CD14-positive monocyte (primary cell): ENCODE data around the gene ZEB1. TPM values are rescaled to one million over a fixed set of nuclear protein-coding genes. Genes with fewer than 3 reads are reported as not detected.
"Not testable (repeated sequence)": the region's sequence is repeated elsewhere in the genome, so short reads cannot be mapped to it uniquely, and the experiment has no call there.

Source experiments
- DNase-seq, 3 donors: peaks; one replicate each; pipeline ENCODE4 v3.0.0-alpha.2; 2011 to 2022
- H2AFZ ChIP-seq: 2 replicates; pipeline ENCODE4 v1.6.0; 2012; ENCODE audit warnings: mild to moderate bottlenecking, low read depth, low read length, inconsistent platforms; ENCODE audit not compliant: insufficient read depth, poor library complexity, severe bottlenecking
- H3K27ac ChIP-seq, 2 donors: 1 replicate in 1 of 2; 2 replicates in 1 of 2; pipeline ENCODE4 v1.5.1; 2012 to 2013; ENCODE audit warnings: low read length in 2 of 2, control low read depth in 1 of 2, inconsistent platforms in 1 of 2, low read depth in 1 of 2, mild to moderate bottlenecking in 1 of 2
- H3K27me3 ChIP-seq, 2 donors: one replicate each; pipeline versions ENCODE4 v1.6.0 to v1.6.1; 2011 to 2013; ENCODE audit warnings: low read length in 2 of 2; ENCODE audit not compliant: control insufficient read depth in 2 of 2, insufficient read depth in 2 of 2
- H3K36me3 ChIP-seq, 2 donors: replicated peaks in 1 of 2; 1 replicate in 1 of 2; 2 replicates in 1 of 2; pipeline versions ENCODE4 v1.5.1 to v1.6.1; 2012 to 2013; ENCODE audit warnings: low read length in 2 of 2, control low read depth in 1 of 2, inconsistent platforms in 1 of 2, mild to moderate bottlenecking in 1 of 2; ENCODE audit not compliant: insufficient read depth in 2 of 2, control insufficient read depth in 1 of 2
- H3K4me1 ChIP-seq, 2 donors: 1 replicate in 1 of 2; 2 replicates in 1 of 2; pipeline versions ENCODE4 v1.5.1 to v1.6.1; 2012 to 2013; ENCODE audit warnings: low read length in 2 of 2, control low read depth in 1 of 2, inconsistent platforms in 1 of 2, mild to moderate bottlenecking in 1 of 2, moderate library complexity in 1 of 2; ENCODE audit not compliant: insufficient read depth in 2 of 2, control insufficient read depth in 1 of 2
- H3K4me2 ChIP-seq: replicated peaks from 2 replicates; pipeline ENCODE3; 2012; ENCODE audit warnings: low read length, moderate library complexity, mild to moderate bottlenecking; ENCODE audit not compliant: poor library complexity, severe bottlenecking; ENCODE audit errors: extremely low read depth
- H3K4me3 ChIP-seq, 3 experiments: fragments of 200-600 bp in 1 of 3; sonication (generic) in 1 of 3; replicated peaks in 1 of 3; 1 replicate in 2 of 3; 2 replicates in 1 of 3; pipeline ENCODE4 v1.5.1; 2011 to 2013; ENCODE audit warnings: low read length in 3 of 3, mild to moderate bottlenecking in 3 of 3, control low read depth in 2 of 3, low read depth in 2 of 3, inconsistent platforms in 1 of 3, moderate library complexity in 1 of 3
- H3K79me2 ChIP-seq: 2 replicates; pipeline ENCODE4 v1.6.0; 2012; ENCODE audit warnings: mild to moderate bottlenecking, control low read depth, inconsistent platforms, low read length, moderate library complexity; ENCODE audit not compliant: insufficient read depth
- H3K9ac ChIP-seq: 2 replicates; pipeline ENCODE4 v1.6.0; 2017; ENCODE audit warnings: low read length, mild to moderate bottlenecking; ENCODE audit not compliant: insufficient read depth, poor library complexity, severe bottlenecking
- H3K9me3 ChIP-seq, 2 donors: replicated peaks in 1 of 2; 1 replicate in 1 of 2; 2 replicates in 1 of 2; pipeline versions ENCODE4 v1.5.1 to v1.6.1; 2012 to 2013; ENCODE audit warnings: low read length in 2 of 2, control low read depth in 1 of 2; ENCODE audit not compliant: control insufficient read depth in 1 of 2, insufficient read depth in 1 of 2
- H4K20me1 ChIP-seq: 2 replicates; pipeline ENCODE4 v1.6.0; 2012; ENCODE audit warnings: mild to moderate bottlenecking, low read length, control low read depth, moderate library complexity; ENCODE audit not compliant: insufficient read depth
- H3K27ac Mint-ChIP-seq, 7 donors: one replicate each; pipeline ENCODE4 v1.8.0; 2020; ENCODE audit warnings: mild to moderate bottlenecking in 7 of 7, mixed read lengths in 7 of 7, moderate library complexity in 6 of 7, inconsistent platforms in 2 of 7
- H3K27me3 Mint-ChIP-seq, 3 donors: one replicate each; pipeline ENCODE4 v1.8.0; 2021 to 2022; ENCODE audit warnings: low read depth in 3 of 3, mild to moderate bottlenecking in 3 of 3, mixed read lengths in 3 of 3, moderate library complexity in 3 of 3, inconsistent platforms in 1 of 3
- H3K36me3 Mint-ChIP-seq, 2 donors: one replicate each; pipeline ENCODE4 v1.8.0; 2020; ENCODE audit warnings: mixed read lengths in 2 of 2, inconsistent platforms in 1 of 2, mild to moderate bottlenecking in 1 of 2
- H3K4me1 Mint-ChIP-seq: one replicate; pipeline ENCODE4 v1.8.0; 2020; ENCODE audit warnings: mild to moderate bottlenecking, mixed read lengths
- H3K4me3 Mint-ChIP-seq, 2 donors: one replicate each; pipeline ENCODE4 v1.8.0; 2020; ENCODE audit warnings: mild to moderate bottlenecking in 2 of 2, mixed read lengths in 2 of 2, moderate library complexity in 1 of 2
- H3K9me3 Mint-ChIP-seq, 7 donors: one replicate each; pipeline ENCODE4 v1.8.0; 2020 to 2022; ENCODE audit warnings: mixed read lengths in 7 of 7, mild to moderate bottlenecking in 6 of 7, moderate library complexity in 6 of 7, inconsistent platforms in 2 of 7
- CTCF ChIP-seq: fragments of 200-600 bp; IDR thresholded peaks from one replicate; pipeline ENCODE4 v1.8.0; 2022; ENCODE audit warnings: antibody characterized with exemption, mild to moderate bottlenecking
- WGBS: methylation state at CpG from one replicate; pipeline ENCODE4 v1.1.5; 2013; ENCODE audit warnings: missing lambda C conversion rate; ENCODE audit not compliant: insufficient coverage; 5-methylcytosine and 5-hydroxymethylcytosine counted together
- intact Hi-C, 2 donors: fragments of 100-400 bp; cut with micrococcal nuclease; formaldehyde crosslinking; loops; one replicate each; pipeline versions ENCODE4 v1.15.0 to v1.15.1; 2023
- polyA plus RNA-seq, 3 donors: library from polyadenylated mRNA; depleted of rRNA in 1 of 3; unstranded in 2 of 3; stranded (reverse) in 1 of 3; fragments of 300-500 nt in 2 of 3; fragments of >200 nt in 1 of 3; fragmentation: Illumina TruSeq in 2 of 3; gene quantifications; 1 replicate in 2 of 3; 2 replicates in 1 of 3; pipeline ENCODE4 v1.2.3, GENCODE V29; 2012 to 2021

The ZEB1 gene
- polyA plus RNA-seq, 3 donors = 0.13 to 0.20 TPM; not detected in 1

GRCh38 chr10:31554556-31554955, 235.5 kb downstream of the ZEB1 start:
- intact Hi-C loops = no loop called here
- Histone ChIP-seq H3K9ac (no peak overlapping the region), H3K27ac (no peak overlapping the region), H3K79me2 (no peaks in the 10 kb centered on the region), H3K4me3 (no peak overlapping the region), H3K27me3 (no peaks in the 10 kb centered on the region), H3K4me1 (peaks cover 7 to 10% of the 10 kb centered on the region in 2 donors), H3K4me2 (no peak overlapping the region), H3K36me3 (no peaks in the 10 kb centered on the region), H4K20me1 (no peaks in the 10 kb centered on the region), H2AFZ (no peak overlapping the region), H3K9me3 (peaks cover 14 to 33% of the 10 kb centered on the region in 2 donors)
- DNase-seq = no peak
- Mint-ChIP-seq H3K36me3 (peaks cover 0 to under 1% of the 10 kb centered on the region in 2 donors), H3K27ac (no peak overlapping the region), H3K27me3 (no peaks in the 10 kb centered on the region), H3K9me3 (peaks cover 23 to 45% (median 36%) of the 10 kb centered on the region in 7 donors), H3K4me1 (peaks cover 8% of the 10 kb centered on the region), H3K4me3 (no peak overlapping the region)
- WGBS = no CpG with 5 or more reads among the region's 2 CpGs
- no peak for TF ChIP-seq CTCF

GRCh38 chr10:31557854-31558253, 238.8 kb downstream of the ZEB1 start:
- H2AFZ ChIP-seq = no peak overlapping the region
- peaks cover 14 to 38% of the 10 kb centered on the region in 2 donors for H3K9me3 ChIP-seq
- no peaks in the 10 kb centered on the region for H3K36me3 ChIP-seq
- no CpG with 5 or more reads among the region's 1 CpG for WGBS
- no peaks in the 10 kb centered on the region for H3K4me1 ChIP-seq
- no peak overlapping the region for H3K4me3 ChIP-seq
- no peak for DNase-seq
- intact Hi-C loops = no loop called here
- no peaks in the 10 kb centered on the region for H3K27me3 Mint-ChIP-seq
- no peak overlapping the region for H3K9ac ChIP-seq
- no peaks in the 10 kb centered on the region for H3K79me2 ChIP-seq
- no peaks in the 10 kb centered on the region for H3K36me3 Mint-ChIP-seq
- H4K20me1 ChIP-seq = no peaks in the 10 kb centered on the region
- H3K27ac ChIP-seq = no peak overlapping the region
- H3K4me2 ChIP-seq = no peak overlapping the region
- no peak overlapping the region for H3K27ac Mint-ChIP-seq
- no peak for TF ChIP-seq CTCF
- H3K27me3 ChIP-seq = no peaks in the 10 kb centered on the region
- H3K4me1 Mint-ChIP-seq = no peaks in the 10 kb centered on the region
- H3K9me3 Mint-ChIP-seq = peaks cover 23 to 47% (median 32%) of the 10 kb centered on the region in 7 donors
- H3K4me3 Mint-ChIP-seq = no peak overlapping the region

DNA sequence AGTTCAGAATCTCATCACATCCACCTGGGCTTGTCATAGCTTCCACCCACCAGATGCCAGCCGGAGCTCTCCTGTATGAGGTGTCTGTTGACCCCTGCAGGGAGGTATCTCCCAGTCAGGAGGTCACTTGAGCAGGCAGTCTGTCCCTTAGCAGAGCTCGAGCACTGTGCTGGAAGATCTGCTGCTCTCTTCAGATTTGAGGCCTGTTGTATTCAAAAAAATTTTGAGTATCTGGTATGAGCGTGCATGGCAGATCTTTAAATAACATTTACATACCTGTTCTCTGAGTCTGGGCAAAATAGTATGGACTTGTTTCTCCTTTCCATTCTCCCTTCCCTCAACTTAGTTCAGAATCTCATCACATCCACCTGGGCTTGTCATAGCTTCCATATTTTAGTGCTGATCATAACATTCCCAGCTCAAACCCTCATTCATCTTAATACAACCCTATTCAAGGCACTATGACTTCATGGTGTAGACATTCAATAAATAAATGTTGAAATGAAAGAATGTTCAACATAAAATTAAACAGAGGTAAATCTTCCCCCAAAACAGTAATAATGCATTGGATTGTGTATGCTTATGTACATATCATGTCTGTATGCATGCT, 249.3 kb downstream of the ZEB1 start:
- H3K4me3 Mint-ChIP-seq, H3K27me3 ChIP-seq, H3K27me3 Mint-ChIP-seq, intact Hi-C loops, H3K4me1 ChIP-seq, H3K9me3 ChIP-seq, H3K4me2 ChIP-seq, H2AFZ ChIP-seq, H3K36me3 Mint-ChIP-seq, H3K4me1 Mint-ChIP-seq, H4K20me1 ChIP-seq, H3K4me3 ChIP-seq, DNase-seq, H3K79me2 ChIP-seq, H3K36me3 ChIP-seq, H3K9ac ChIP-seq, H3K27ac ChIP-seq: not testable (repeated sequence)
- WGBS = 100% methylated on average over 1 of the region's 3 CpGs
- peak overlapping the region in 1 of 7 donors; percentile 27 for H3K27ac Mint-ChIP-seq
- peaks cover 12 to 22% (median 17%) of the 10 kb centered on the region in 7 donors for H3K9me3 Mint-ChIP-seq
